GM12873 (cell line): Measurements from ENCODE around the gene USP38.

Source experiments
- TF ChIP-seq, protein P1 (sequence below): IDR thresholded peaks from 2 replicates; pipeline ENCODE4 v1.5.1; 2012; ENCODE audit warnings: low read depth, mild to moderate bottlenecking, moderate library complexity, low read length, control low read depth; ENCODE audit not compliant: insufficient read depth; ENCODE audit errors: missing control alignments

The USP38 gene

DNA sequence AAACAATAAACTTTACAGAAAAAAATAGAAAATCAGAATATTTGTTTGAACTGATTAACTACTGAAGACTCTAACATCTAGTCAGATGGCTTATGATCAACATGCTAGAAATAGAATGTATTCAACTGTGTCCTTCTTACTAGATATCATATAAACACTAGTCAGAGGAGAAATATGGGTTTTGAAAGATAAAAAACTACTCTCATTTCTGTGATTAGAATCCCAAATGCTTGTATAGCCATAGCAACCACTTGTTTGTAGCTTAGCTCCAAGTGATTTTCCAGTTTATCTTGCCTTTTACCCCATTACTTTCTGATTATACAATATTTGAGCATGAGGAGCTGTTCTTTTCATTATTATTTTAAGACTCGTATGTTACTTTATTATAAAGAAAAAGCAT lies 31.2 kb downstream of the USP38 start:
- TF ChIP-seq, protein P1, sequence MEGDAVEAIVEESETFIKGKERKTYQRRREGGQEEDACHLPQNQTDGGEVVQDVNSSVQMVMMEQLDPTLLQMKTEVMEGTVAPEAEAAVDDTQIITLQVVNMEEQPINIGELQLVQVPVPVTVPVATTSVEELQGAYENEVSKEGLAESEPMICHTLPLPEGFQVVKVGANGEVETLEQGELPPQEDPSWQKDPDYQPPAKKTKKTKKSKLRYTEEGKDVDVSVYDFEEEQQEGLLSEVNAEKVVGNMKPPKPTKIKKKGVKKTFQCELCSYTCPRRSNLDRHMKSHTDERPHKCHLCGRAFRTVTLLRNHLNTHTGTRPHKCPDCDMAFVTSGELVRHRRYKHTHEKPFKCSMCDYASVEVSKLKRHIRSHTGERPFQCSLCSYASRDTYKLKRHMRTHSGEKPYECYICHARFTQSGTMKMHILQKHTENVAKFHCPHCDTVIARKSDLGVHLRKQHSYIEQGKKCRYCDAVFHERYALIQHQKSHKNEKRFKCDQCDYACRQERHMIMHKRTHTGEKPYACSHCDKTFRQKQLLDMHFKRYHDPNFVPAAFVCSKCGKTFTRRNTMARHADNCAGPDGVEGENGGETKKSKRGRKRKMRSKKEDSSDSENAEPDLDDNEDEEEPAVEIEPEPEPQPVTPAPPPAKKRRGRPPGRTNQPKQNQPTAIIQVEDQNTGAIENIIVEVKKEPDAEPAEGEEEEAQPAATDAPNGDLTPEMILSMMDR: no peak

DNA sequence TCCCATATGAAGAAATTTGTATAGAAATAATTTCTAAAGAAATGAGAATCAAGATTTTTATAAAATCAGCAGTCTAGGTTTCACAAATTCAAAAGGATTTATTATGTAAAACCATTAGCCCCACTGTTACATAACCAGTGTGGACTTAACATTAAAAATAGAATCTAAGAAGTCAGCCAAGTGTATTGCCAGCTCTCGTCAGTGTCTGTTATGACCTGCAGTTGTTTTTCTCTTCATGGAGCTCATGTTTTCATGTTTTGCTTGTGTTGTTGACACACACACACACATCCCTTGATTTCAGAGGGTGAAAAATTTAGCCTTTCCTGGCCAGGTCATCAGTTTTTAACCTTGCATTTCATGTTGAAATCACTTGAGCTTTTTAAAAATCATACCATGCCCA lies 39.5 kb downstream of the USP38 start:
- TF ChIP-seq, protein P1: no peak

DNA sequence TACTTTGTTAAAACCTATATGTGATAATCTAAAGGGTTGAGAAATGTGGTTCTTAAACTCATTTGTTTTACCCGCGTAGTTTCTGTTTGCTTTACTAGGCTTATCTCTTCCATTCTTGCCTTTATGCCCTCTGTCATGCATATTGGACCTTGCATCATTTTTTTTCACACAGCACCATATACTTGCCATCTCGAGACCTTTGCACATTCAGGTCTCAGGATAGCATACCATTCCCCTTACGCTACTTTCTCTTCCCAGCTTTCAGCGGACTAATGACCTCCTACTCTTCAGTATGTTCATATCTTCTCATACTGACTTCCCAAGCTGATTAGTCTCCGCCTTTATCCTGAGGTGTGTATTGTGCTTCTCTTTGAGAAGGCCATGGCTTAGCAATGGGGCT lies 40.5 kb downstream of the USP38 start:
- TF ChIP-seq, protein P1: no peak

DNA sequence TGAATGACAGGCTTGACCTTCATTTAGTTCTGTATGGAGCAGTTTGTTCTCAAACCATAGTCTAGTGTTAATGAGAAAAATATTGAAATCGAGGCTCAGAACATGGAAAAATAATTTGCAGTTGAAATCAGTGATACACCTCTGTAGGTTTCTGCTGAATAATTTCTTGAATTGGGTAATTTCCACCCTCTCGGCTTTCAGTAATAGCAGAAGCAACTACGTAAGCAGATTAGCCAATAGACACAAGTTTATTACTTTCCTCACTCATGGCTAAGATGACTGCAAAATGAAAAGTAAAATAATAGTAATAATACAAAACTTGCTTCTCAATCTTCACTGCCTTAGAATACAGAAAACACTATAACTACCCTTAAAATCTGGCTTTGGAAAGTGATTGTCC lies 46.0 kb downstream of the USP38 start:
- TF ChIP-seq, protein P1: no peak

DNA sequence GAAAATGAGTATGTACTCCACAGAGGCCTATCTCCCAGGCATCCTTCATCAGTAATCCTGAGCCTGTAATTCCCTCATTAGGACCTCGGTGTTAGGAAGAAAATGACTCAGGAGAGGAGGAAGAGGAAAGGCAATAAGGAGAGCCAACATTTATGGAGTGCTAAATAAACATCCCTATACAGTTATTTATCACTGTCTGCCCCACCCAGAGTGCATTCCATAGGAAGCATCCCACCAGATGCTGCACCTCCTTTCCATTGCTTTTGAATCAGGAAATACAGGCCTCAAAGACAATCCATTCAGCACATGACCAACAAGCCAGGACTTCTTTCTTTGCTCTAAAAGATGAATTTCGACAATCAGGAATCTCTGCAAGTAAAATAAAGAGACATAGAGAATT lies 47.6 kb downstream of the USP38 start:
- TF ChIP-seq, protein P1: no peak

DNA sequence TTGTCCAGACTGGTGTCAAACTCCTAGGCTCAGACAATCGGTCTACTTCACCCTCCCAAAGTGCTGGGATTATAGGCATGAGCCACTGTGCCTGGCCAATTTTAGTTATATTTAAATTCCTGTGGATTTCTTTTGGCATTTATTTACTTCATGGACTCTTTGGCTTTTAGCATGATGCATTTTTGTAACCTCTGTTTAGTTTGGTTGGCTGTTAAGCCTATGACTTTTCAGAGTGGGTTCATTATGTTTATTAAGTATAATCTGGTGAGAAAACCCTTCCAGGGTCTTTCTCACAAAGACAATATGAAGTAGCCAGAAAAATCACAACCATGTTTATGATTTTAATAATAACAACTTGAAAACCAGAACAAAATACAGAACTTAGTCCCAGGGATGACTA lies 49.4 kb downstream of the USP38 start:
- TF ChIP-seq, protein P1: no peak

DNA sequence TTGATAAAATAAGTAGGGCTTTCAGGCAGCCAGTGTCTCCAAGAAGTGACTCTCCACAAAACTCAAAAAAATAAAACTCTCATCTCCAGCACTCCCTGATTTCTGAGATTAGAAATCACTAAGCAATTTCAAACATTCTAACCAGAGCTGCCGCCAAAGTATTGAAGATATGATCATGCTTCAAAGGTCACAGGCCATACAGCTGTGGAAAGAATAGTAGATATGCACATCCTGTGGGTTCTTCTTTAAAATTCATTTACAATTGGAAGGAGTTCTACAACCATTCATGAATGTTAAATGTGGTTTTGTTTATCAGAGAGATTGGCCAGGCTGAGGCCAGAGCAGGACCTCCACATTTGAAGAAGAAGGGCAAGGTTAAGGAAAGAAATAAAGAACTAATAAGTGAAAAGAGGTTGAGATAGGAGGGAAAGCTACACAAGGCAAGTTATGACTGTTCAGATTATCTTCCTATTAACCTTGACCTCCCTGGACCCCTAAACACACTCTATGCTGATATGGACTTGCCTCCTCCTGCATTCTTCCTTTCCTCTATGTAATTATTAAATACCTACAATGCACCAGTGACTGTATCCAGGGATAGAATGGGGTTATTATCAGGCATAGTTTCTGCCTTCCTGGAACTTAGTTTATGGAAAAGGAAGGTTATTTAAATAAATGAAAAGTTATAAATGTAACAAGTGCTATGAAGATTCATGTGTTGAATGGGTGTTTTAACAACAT lies 56.4 kb downstream of the USP38 start:
- TF ChIP-seq, protein P1: no peak
